H1 (cell line): ENCODE results near the gene PTPRF. TPM values are rescaled to one million over a fixed set of nuclear protein-coding genes. Genes with fewer than 3 reads are reported as not detected.

Experiments
- POLR2A ChIP-seq, 2 experiments: IDR thresholded peaks; 1 replicate in 1 of 2; 2 replicates in 1 of 2; pipeline ENCODE4 v1.6.1; 2011; ENCODE audit warnings: low read depth in 2 of 2, low read length in 2 of 2, mild to moderate bottlenecking in 2 of 2; ENCODE audit errors: control extremely low read depth in 1 of 2
- RBBP5 ChIP-seq: IDR thresholded peaks from 2 replicates; pipeline ENCODE4 v1.7.1; 2012; ENCODE audit warnings: low read depth, mild to moderate bottlenecking, inconsistent platforms, low read length, moderate library complexity, borderline replicate concordance
- TAF7 ChIP-seq: optimal IDR thresholded peaks from 2 replicates; pipeline ENCODE3; 2011; ENCODE audit warnings: low read depth, mild to moderate bottlenecking, inconsistent platforms, low read length, moderate library complexity, borderline replicate concordance
- polyA plus RNA-seq, 7 experiments: library from polyadenylated mRNA; depleted of rRNA in 3 of 7; stranded (reverse) in 5 of 7; unstranded in 2 of 7; fragments of >200 nt in 5 of 7; fragments of 200-250 nt in 2 of 7; gene quantifications; 1 replicate in 5 of 7; 2 replicates in 1 of 7; 4 replicates in 1 of 7; pipeline versions ENCODE4 v1.2.1 to v1.2.3, GENCODE V29; 2011 to 2013; ENCODE audit warnings: missing spikeins in 2 of 7, mixed read lengths in 2 of 7
- total RNA-seq: library from RNA; stranded (reverse); fragmentation: NEBNext Ultra II Directional; extraction: Animal tissue kit (Norgen Biotek cat#: 25700); gene quantifications from 2 replicates; pipeline ENCODE4 v1.2.1, GENCODE V29; 2021

The PTPRF gene
- total and polyA plus RNA-seq, 2 of the 8 experiments (the other 6 are each of a cell fraction or from before 2014, with no cell fraction given) = 136 to 231 TPM

DNA sequence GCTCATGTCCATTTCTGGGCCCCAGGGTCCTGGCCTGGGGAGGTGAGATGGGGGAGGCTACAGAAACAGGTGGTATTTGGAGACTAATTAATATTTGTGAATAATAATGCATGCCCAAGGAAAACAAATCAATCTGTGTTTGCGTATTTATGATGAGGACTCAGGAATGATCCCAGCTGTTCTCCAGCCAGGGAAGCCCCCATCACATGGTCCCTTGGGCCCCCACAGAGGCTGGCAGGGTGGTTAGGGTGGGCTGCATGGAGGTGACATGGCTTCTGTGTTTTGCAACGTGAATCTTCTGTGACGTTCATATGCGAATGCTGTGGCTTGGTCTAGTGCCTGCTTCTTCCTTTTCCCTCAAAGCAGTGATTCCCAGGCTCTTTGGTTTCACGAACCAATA, 10.5 kb downstream of the PTPRF start (continued):
- no peak for TF ChIP-seq TAF7
- no peak for TF ChIP-seq RBBP5
- no peak for TF ChIP-seq POLR2A (IDR thresholded peaks at IDR 0.05; ENCODE audit: control extremely low read depth in 1 of 2, low read depth in 2 of 2, low read length in 2 of 2)
